HL-60 (cell line): Measurements from ENCODE around the gene LRRC66.

ENCODE experiments used
- GABPA ChIP-seq: IDR thresholded peaks from 2 replicates; pipeline ENCODE4 v1.6.1; 2012; ENCODE audit warnings: low read depth
- TF ChIP-seq, protein P1 (sequence below): IDR thresholded peaks from one replicate; pipeline ENCODE4 v1.5.1; 2011; ENCODE audit warnings: low read length, control low read depth, inconsistent platforms; ENCODE audit not compliant: insufficient read depth

DNA sequence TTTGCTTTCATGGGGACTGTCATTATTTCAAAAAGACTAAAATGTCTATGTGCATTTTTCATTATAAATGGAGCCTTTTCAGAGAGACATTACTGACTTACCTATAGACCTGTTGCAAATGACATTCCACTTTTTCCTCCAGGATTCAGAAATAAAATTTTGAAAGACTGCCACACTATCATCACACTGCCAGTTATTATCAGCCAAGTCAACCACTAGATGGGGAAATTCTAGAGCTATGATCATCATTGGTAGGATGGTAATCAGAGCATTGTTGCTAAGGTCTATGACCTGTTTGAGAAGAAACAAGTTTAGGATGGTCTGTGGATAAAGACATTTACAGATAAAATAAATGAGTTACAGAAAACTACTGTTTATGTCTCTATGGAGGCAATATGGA, 22.5 kb downstream of the LRRC66 start:
- TF ChIP-seq, protein P1, sequence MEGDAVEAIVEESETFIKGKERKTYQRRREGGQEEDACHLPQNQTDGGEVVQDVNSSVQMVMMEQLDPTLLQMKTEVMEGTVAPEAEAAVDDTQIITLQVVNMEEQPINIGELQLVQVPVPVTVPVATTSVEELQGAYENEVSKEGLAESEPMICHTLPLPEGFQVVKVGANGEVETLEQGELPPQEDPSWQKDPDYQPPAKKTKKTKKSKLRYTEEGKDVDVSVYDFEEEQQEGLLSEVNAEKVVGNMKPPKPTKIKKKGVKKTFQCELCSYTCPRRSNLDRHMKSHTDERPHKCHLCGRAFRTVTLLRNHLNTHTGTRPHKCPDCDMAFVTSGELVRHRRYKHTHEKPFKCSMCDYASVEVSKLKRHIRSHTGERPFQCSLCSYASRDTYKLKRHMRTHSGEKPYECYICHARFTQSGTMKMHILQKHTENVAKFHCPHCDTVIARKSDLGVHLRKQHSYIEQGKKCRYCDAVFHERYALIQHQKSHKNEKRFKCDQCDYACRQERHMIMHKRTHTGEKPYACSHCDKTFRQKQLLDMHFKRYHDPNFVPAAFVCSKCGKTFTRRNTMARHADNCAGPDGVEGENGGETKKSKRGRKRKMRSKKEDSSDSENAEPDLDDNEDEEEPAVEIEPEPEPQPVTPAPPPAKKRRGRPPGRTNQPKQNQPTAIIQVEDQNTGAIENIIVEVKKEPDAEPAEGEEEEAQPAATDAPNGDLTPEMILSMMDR = no peak
- TF ChIP-seq GABPA = no peak
